Right atrium auricular region (tissue), 2 donors: ENCODE results near the gene MAD2L2. TPM values are rescaled to one million over a fixed set of nuclear protein-coding genes. Genes with fewer than 3 reads are reported as not detected.

ENCODE experiments used
- DNase-seq: peaks from one replicate; pipeline ENCODE4 v3.0.0-alpha.2; 2019; ENCODE audit warnings: low spot score
- H3K27ac ChIP-seq, 2 donors: fragments of 200-600 bp; sonication (generic); 1 replicate in 1 of 2; 2 replicates in 1 of 2; pipeline ENCODE4 v1.5.1; 2016 to 2019
- H3K27me3 ChIP-seq, 2 donors: fragments of 200-600 bp; sonication (generic); one replicate each; pipeline versions ENCODE4 v1.5.1 to v1.6.0; 2017 to 2019
- H3K36me3 ChIP-seq: fragments of 200-600 bp; sonication (generic); one replicate; pipeline ENCODE4 v1.5.1; 2016
- H3K4me1 ChIP-seq, 2 donors: fragments of 200-600 bp; sonication (generic); one replicate each; pipeline versions ENCODE4 v1.5.1 to v1.6.0; 2017 to 2019
- H3K4me3 ChIP-seq, 2 donors: fragments of 200-600 bp; sonication (generic); 1 replicate in 1 of 2; 2 replicates in 1 of 2; pipeline ENCODE4 v1.5.1; 2017 to 2019; ENCODE audit warnings: mild to moderate bottlenecking in 1 of 2, moderate library complexity in 1 of 2
- H3K9me3 ChIP-seq, 2 donors: fragments of 200-600 bp; sonication (generic); one replicate each; pipeline ENCODE4 v1.5.1; 2019
- CTCF ChIP-seq, 2 donors: fragments of 200-600 bp; sonication (generic); IDR thresholded peaks; one replicate each; pipeline ENCODE4 v1.5.1; 2019; ENCODE audit warnings: antibody characterized with exemption in 2 of 2
- total RNA-seq, 2 donors: library from RNA; depleted of rRNA; stranded (reverse); fragments of >200 nt; gene quantifications; one replicate each; pipeline ENCODE4 v1.1.0, GENCODE V29; 2016

Gene MAD2L2
- total RNA-seq, 2 donors from 2014 or later, result 18.7 to 31.1 TPM

GRCh38 chr1:11676386-11677103 is 4.4 kb downstream of the MAD2L2 start:
- no peaks in the 10 kb centered on the region for H3K27me3 ChIP-seq
- DNase-seq, result no peak
- no peak overlapping the region for H3K4me3 ChIP-seq
- peaks cover 26% of the 10 kb centered on the region for H3K36me3 ChIP-seq
- H3K9me3 ChIP-seq, result no peaks in the 10 kb centered on the region
- H3K27ac ChIP-seq, result no peak overlapping the region
- H3K4me1 ChIP-seq, result peaks cover 0 to 8% of the 10 kb centered on the region in 2 donors
- no peak for TF ChIP-seq CTCF (IDR thresholded peaks at IDR 0.05)

DNA sequence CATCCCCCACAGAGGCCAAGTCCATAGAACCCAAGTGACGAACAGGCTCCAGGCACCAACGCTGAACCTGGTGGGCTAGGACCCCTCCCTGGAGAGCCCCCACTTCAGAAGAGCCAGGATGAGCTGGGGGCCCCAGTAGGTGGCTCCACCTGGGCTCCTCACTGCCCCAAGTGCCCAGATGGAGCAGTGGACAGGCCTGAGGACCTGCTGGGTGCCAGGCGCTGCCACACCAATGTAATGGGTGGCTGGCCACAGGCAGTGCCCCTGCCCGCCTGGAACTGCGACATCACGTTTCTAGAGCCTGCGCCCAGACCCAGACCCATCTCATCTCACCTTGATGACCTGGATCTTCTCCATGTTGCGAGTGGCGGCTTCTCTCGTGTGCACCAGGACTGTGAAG is 5.6 kb downstream of the MAD2L2 start:
- Histone ChIP-seq H3K36me3 (peaks cover 26% of the 10 kb centered on the region), H3K27ac (no peak overlapping the region), H3K9me3 (no peaks in the 10 kb centered on the region), H3K4me1 (peaks cover 0 to 3% of the 10 kb centered on the region in 2 donors), H3K27me3 (no peaks in the 10 kb centered on the region), H3K4me3 (no peak overlapping the region)
- DNase-seq, result no peak
- no peak for TF ChIP-seq CTCF (IDR thresholded peaks at IDR 0.05)

DNA sequence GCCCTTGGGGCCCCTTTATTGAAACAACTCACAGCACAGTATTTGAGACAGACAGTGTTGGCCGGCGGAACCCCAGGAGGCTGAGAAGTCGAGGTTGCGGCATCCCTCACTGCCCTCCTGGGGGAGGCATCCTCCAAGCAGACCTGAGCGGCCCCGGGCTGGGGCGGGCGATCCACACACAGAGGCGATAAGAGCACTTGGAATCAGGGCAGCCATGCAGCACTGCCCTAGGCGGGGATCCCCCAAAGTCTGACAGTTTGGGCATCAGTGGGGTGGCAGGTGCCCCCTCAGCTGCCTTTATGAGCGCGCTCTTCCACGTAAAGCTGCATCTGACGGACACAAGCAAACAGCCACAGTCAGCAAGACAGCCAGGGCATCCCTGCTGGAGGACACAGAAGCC is 6.5 kb downstream of the MAD2L2 start:
- no peak overlapping the region for H3K4me3 ChIP-seq
- H3K9me3 ChIP-seq, result no peaks in the 10 kb centered on the region
- TF ChIP-seq CTCF (IDR thresholded peaks at IDR 0.05), result no peak
- no peaks in the 10 kb centered on the region for H3K4me1 ChIP-seq
- no peaks in the 10 kb centered on the region for H3K27me3 ChIP-seq
- H3K36me3 ChIP-seq, result peaks cover 26% of the 10 kb centered on the region
- no peak overlapping the region for H3K27ac ChIP-seq
- no peak for DNase-seq

GRCh38 chr1:11673089-11673769 is 7.7 kb downstream of the MAD2L2 start:
- no peak for TF ChIP-seq CTCF (IDR thresholded peaks at IDR 0.05)
- Histone ChIP-seq H3K4me1 (no peaks in the 10 kb centered on the region), H3K27me3 (no peaks in the 10 kb centered on the region), H3K36me3 (peaks cover 26% of the 10 kb centered on the region), H3K4me3 (no peak overlapping the region), H3K27ac (no peak overlapping the region), H3K9me3 (no peaks in the 10 kb centered on the region)
- DNase-seq, result no peak

- no peak for TF ChIP-seq CTCF (IDR thresholded peaks at IDR 0.05)
- H3K27me3 ChIP-seq, result no peaks in the 10 kb centered on the region
- H3K4me3 ChIP-seq, result no peak overlapping the region
- H3K36me3 ChIP-seq, result peaks cover 24% of the 10 kb centered on the region
- DNase-seq, result no peak
- H3K27ac ChIP-seq, result no peak overlapping the region
- H3K9me3 ChIP-seq, result no peaks in the 10 kb centered on the region
- H3K4me1 ChIP-seq, result peaks cover 0 to 7% of the 10 kb centered on the region in 2 donors
Measured at GRCh38 chr1:11671544-11672286, 9.2 kb downstream of the MAD2L2 start.
